ENCODE measurements around the gene CACNG8. TPM values are rescaled to one million over a fixed set of nuclear protein-coding genes. Genes with fewer than 3 reads are reported as not detected.

The CACNG8 gene
- not detected in 2 replicates for total RNA-seq

DNA sequence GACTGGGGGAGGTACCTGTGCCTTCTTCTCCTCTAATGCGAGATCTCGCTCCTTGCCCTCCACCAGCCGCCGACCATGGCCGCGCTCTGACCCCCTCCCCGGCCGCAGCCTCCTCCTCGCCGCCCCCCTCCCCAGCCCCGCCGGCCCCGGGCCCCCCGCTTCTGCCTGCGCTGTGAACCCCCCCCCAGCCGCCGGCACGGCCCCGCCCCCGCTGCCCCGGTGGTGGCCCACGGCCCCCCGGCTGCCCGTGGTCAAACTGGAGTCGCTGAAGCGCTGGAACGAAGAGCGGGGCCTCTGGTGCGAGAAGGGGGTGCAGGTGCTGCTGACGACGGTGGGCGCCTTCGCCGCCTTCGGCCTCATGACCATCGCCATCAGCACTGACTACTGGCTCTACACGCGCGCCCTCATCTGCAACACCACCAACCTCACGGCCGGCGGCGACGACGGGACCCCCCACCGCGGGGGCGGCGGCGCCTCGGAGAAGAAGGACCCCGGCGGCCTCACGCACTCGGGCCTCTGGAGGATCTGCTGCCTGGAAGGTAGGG lies at the start of gene CACNG8:
CACNG8 (plus strand) TSS at position 51 of the 545 bp plus-strand sequence.

DNA sequence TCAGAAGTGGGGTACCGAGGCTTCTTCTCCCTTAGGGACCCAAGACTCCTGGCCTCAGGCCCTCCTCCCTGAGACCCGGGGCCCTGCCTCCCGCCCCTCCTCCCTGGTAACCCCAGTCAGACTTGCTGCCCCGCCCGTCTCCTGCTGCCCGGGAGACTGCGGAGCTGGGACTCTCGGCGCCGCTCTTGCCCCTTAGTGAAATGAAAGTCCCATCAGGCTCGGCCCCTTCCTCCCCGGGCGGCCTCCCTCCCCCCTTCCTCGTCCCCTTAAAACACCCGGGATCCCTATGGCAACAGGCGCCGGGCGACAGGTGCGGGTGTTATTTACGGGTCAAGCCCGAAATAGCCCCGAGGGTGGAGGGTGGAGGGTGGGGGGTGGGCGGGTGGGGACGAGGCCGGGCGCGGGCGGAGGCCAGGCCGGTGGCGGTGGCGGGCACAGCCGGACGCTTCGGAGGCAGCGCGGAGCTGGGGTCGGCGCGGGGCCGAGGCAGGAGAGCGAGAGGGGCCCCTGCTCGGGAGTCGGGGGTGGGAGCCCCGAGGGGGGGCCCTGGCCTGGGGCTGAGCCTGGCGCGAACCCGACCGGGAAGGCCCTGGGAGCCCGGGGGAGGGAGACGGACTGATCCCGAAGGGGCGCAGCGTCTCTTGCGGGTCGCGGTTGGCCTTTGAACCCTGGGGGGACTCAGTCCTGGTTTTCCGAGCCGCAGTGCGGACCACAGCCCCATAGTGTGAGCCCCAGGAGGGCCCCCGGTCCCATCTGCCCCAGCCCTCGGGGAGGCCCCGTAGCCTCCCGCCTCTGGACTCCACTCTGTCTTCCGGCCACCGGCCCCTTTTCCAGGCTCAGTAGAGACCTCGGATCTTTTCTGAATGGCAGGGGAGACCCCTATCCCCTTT lies 28.7 kb downstream of the CACNG8 start, which contains the start of gene CACNG6:
CACNG6 (plus strand) TSS at position 414 of the 890 bp plus-strand sequence. CDS start 1,241 bp downstream, outside the sequence.

Other genes starting within 250 kb of the CACNG8 start
- not detected in 2 replicates for gene NLRP12, start 138.6 kb upstream of the CACNG8 start, total RNA-seq
- gene MYADM, start 95.1 kb upstream of the CACNG8 start, total RNA-seq = 23.2 and 29.8 TPM in 2 replicates
- not detected in 2 replicates for gene PRKCG, start 80.7 kb upstream of the CACNG8 start, total RNA-seq
- gene CACNG7, start 53.7 kb upstream of the CACNG8 start, total RNA-seq = not detected in 2 replicates
- not detected in 2 replicates for gene CACNG6, start 28.7 kb downstream of the CACNG8 start, total RNA-seq
- not detected in 2 replicates for gene VSTM1, start 101.0 kb downstream of the CACNG8 start, total RNA-seq
- gene TARM1, start 118.4 kb downstream of the CACNG8 start, total RNA-seq = not detected in 2 replicates
- 0.70 and 1.7 TPM in 2 replicates for gene OSCAR, start 137.9 kb downstream of the CACNG8 start, total RNA-seq
- gene NDUFA3, start 139.9 kb downstream of the CACNG8 start, total RNA-seq = 25.6 and 48.0 TPM in 2 replicates
- gene TFPT, start 152.7 kb downstream of the CACNG8 start, total RNA-seq = 9.0 and 18.6 TPM in 2 replicates
- 44.2 and 74.0 TPM in 2 replicates for gene PRPF31, start 152.8 kb downstream of the CACNG8 start, total RNA-seq
- 12.9 and 18.3 TPM in 2 replicates for gene CNOT3, start 174.8 kb downstream of the CACNG8 start, total RNA-seq
- 7.2 and 8.3 TPM in 2 replicates for gene LENG1, start 196.8 kb downstream of the CACNG8 start, total RNA-seq
- gene TMC4, start 210.2 kb downstream of the CACNG8 start, total RNA-seq = 6.6 and 22.6 TPM in 2 replicates
- gene MBOAT7, start 226.6 kb downstream of the CACNG8 start, total RNA-seq = 73.7 and 97.3 TPM in 2 replicates
- gene TSEN34, start 228.4 kb downstream of the CACNG8 start, total RNA-seq = 140 and 179 TPM in 2 replicates
- gene RPS9, start 237.9 kb downstream of the CACNG8 start, total RNA-seq = 2,479 and 2,533 TPM in 2 replicates